ENCODE data around the gene C9orf72. TPM values are rescaled to one million over a fixed set of nuclear protein-coding genes. Genes with fewer than 3 reads are reported as not detected.
A peak's percentile ranks its signal among the peaks of the same experiment; 100 is the strongest.

The C9orf72 gene
- total and polyA plus RNA-seq, 9 of the 15 experiments (the other 6 are each of a cell fraction or from before 2014, with no cell fraction given): 2.3 to 7.3 (median 4.1) TPM

DNA sequence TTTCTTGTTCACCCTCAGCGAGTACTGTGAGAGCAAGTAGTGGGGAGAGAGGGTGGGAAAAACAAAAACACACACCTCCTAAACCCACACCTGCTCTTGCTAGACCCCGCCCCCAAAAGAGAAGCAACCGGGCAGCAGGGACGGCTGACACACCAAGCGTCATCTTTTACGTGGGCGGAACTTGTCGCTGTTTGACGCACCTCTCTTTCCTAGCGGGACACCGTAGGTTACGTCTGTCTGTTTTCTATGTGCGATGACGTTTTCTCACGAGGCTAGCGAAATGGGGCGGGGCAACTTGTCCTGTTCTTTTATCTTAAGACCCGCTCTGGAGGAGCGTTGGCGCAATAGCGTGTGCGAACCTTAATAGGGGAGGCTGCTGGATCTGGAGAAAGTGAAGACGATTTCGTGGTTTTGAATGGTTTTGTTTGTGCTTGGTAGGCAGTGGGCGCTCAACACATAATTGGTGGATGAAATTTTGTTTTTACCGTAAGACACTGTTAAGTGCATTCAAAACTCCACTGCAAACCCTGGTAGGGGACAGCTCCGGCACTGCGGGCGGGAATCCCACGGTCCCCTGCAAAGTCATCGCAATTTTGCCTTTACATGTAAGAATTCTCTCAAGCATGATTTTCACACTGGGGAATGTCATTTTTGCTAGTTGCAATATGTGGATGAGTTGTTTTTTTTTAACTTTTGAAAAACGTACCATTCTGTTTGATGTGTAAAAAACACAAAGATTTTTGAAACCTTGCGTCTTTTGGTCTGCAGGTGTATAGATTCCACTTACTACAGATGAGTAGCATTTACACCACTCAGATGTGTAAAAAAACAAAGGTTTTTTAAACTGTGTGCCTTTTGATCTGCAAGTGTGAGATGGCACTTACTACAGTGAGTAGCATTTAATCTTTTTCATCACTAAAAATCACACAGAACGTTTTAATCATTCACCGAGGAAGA is 631 bp upstream of the C9orf72 start (continued):
- TF ChIP-seq LARP7 (IDR thresholded peaks at IDR 0.05) (no peak), MYBL2 (IDR thresholded peaks at IDR 0.05; ENCODE audit: low read depth) (no peak), MYBL2 (CRISPR knock-in tag; IDR thresholded peaks at IDR 0.05; ENCODE audit: borderline replicate concordance) (no peak), RBM22 (IDR thresholded peaks at IDR 0.05; ENCODE audit: low read depth, low read length, poor library complexity, severe bottlenecking) (no peak), ZNF24 (IDR thresholded peaks at IDR 0.05) (no peak), ZNF561 (CRISPR knock-in tag; conservative IDR thresholded peaks at IDR 0.05) (no peak), CEBPG (CRISPR knock-in tag; IDR thresholded peaks at IDR 0.05) (peak; percentile 45; the same call in 1 of the 2 replicates), CEBPG (tag; conservative IDR thresholded peaks at IDR 0.05 in 1 of 2, IDR thresholded peaks at IDR 0.05 in 1 of 2) (peak in 1 of 2 experiments; percentile 53; a peak in 1 of 4 replicates), STAT6 (CRISPR knock-in tag; IDR thresholded peaks at IDR 0.05) (no peak), FOXJ3 (CRISPR knock-in tag; IDR thresholded peaks at IDR 0.05) (no peak), ZNF436 (CRISPR knock-in tag; IDR thresholded peaks at IDR 0.05) (no peak), ZFP91 (CRISPR knock-in tag; IDR thresholded peaks at IDR 0.05) (no peak), ZNF717 (CRISPR knock-in tag; IDR thresholded peaks at IDR 0.05) (no peak), CREB1 (IDR thresholded peaks at IDR 0.05) (peak; percentile 96), CREB1 (CRISPR knock-in tag; IDR thresholded peaks at IDR 0.05) (peak; percentile 90)
- TF ChIP-seq, protein P1, sequence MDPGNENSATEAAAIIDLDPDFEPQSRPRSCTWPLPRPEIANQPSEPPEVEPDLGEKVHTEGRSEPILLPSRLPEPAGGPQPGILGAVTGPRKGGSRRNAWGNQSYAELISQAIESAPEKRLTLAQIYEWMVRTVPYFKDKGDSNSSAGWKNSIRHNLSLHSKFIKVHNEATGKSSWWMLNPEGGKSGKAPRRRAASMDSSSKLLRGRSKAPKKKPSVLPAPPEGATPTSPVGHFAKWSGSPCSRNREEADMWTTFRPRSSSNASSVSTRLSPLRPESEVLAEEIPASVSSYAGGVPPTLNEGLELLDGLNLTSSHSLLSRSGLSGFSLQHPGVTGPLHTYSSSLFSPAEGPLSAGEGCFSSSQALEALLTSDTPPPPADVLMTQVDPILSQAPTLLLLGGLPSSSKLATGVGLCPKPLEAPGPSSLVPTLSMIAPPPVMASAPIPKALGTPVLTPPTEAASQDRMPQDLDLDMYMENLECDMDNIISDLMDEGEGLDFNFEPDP (CRISPR knock-in tag; IDR thresholded peaks at IDR 0.05): no peak
- TF ChIP-seq, protein P2, sequence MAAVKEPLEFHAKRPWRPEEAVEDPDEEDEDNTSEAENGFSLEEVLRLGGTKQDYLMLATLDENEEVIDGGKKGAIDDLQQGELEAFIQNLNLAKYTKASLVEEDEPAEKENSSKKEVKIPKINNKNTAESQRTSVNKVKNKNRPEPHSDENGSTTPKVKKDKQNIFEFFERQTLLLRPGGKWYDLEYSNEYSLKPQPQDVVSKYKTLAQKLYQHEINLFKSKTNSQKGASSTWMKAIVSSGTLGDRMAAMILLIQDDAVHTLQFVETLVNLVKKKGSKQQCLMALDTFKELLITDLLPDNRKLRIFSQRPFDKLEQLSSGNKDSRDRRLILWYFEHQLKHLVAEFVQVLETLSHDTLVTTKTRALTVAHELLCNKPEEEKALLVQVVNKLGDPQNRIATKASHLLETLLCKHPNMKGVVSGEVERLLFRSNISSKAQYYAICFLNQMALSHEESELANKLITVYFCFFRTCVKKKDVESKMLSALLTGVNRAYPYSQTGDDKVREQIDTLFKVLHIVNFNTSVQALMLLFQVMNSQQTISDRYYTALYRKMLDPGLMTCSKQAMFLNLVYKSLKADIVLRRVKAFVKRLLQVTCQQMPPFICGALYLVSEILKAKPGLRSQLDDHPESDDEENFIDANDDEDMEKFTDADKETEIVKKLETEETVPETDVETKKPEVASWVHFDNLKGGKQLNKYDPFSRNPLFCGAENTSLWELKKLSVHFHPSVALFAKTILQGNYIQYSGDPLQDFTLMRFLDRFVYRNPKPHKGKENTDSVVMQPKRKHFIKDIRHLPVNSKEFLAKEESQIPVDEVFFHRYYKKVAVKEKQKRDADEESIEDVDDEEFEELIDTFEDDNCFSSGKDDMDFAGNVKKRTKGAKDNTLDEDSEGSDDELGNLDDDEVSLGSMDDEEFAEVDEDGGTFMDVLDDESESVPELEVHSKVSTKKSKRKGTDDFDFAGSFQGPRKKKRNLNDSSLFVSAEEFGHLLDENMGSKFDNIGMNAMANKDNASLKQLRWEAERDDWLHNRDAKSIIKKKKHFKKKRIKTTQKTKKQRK (IDR thresholded peaks at IDR 0.05; ENCODE audit: borderline replicate concordance, low read depth, low read length): no peak

All from K562 (cell line).